Measurements from ENCODE around the gene YY1. TPM values are rescaled to one million over a fixed set of nuclear protein-coding genes. Genes with fewer than 3 reads are reported as not detected.

The YY1 gene
- total and polyA plus RNA-seq, 2 experiments from 2014 or later, result 88.2 to 128 TPM

GRCh38 chr14:100237735-100238418 lies 1.1 kb upstream of the YY1 start:
- ATAC-seq (peak; percentile 39), DNase-seq (ENCODE audit: low spot score) (peak; percentile 83)
- no peak overlapping the region for H2AFZ ChIP-seq
- peaks cover 82% of the 10 kb centered on the region for H3K79me2 ChIP-seq (replicated peaks; ENCODE audit: insufficient read depth)
- peaks cover 29% of the 10 kb centered on the region for H3K4me1 ChIP-seq (ENCODE audit: insufficient read depth)
- H3K4me2 ChIP-seq, result peak overlapping the region; percentile 81
- Mint-ChIP-seq H3K4me1 (peaks cover 44% of the 10 kb centered on the region), H3K27me3 (ENCODE audit: insufficient read depth, low read depth, poor library complexity) (peaks cover 8% of the 10 kb centered on the region), H3K9me3 (peaks cover 3% of the 10 kb centered on the region; the same call in 2 of the 3 replicates), H3K27ac (peak overlapping the region; percentile 95), H3K4me3 (peak overlapping the region; percentile 90), H3K36me3 (ENCODE audit: low read depth) (peaks cover 35% of the 10 kb centered on the region)
- H3K4me3 ChIP-seq, result peak overlapping the region; percentile 75
- peak overlapping the region; percentile 97 for H3K27ac ChIP-seq (ENCODE audit: low read depth)
- H3K36me3 ChIP-seq (ENCODE audit: insufficient read depth), result 0 out of 2 replicates have a peak, but pooled peaks cover 5% of the 10 kb centered on the region
- H3K9me2 ChIP-seq (ENCODE audit: insufficient read depth), result no peaks in the 10 kb centered on the region
- no peak for TF ChIP-seq EZH2phosphoT487 (IDR thresholded peaks at IDR 0.05; ENCODE audit: unreplicated experiment)
- TF ChIP-seq CREB1 (CRISPR knock-in tag; IDR thresholded peaks at IDR 0.05; ENCODE audit: low read depth), result peak; percentile 23; the same call in 1 of the 2 replicates
- TF ChIP-seq EZH2 (IDR thresholded peaks at IDR 0.05; ENCODE audit: low read depth, unreplicated experiment), result no peak
- H3K27me3 ChIP-seq (ENCODE audit: insufficient read depth), result no peaks in the 10 kb centered on the region
- H4K20me1 ChIP-seq (replicated peaks; ENCODE audit: insufficient read depth), result peaks cover 62% of the 10 kb centered on the region
- H3F3A ChIP-seq (replicated peaks; ENCODE audit: low read depth), result peaks cover 12% of the 10 kb centered on the region; the same call in 1 of the 2 replicates

- peaks cover 34% of the 10 kb centered on the region for H3K4me1 ChIP-seq (ENCODE audit: insufficient read depth)
- no peak for TF ChIP-seq EZH2phosphoT487 (IDR thresholded peaks at IDR 0.05; ENCODE audit: unreplicated experiment)
- TF ChIP-seq POLR2AphosphoS5 (IDR thresholded peaks at IDR 0.05; ENCODE audit: low read depth), result no peak
- no peak for TF ChIP-seq ZNF114 (CRISPR knock-in tag; IDR thresholded peaks at IDR 0.05)
- no peak for TF ChIP-seq JUNB (IDR thresholded peaks at IDR 0.05; ENCODE audit: unreplicated experiment)
- no peak for TF ChIP-seq ETS1 (IDR thresholded peaks at IDR 0.05)
- no peak for TF ChIP-seq REST (IDR thresholded peaks at IDR 0.05; ENCODE audit: unreplicated experiment)
- TF ChIP-seq STAT1 (IDR thresholded peaks at IDR 0.05; ENCODE audit: unreplicated experiment), result no peak
- no peak for TF ChIP-seq NANOG (IDR thresholded peaks at IDR 0.05; ENCODE audit: borderline replicate concordance)
- peak overlapping the region; percentile 86 for H3K4me2 ChIP-seq
- peaks cover 68% of the 10 kb centered on the region for H4K20me1 ChIP-seq (replicated peaks; ENCODE audit: insufficient read depth)
- Mint-ChIP-seq H3K9me3 (peaks cover 3% of the 10 kb centered on the region; the same call in 2 of the 3 replicates), H3K27me3 (ENCODE audit: insufficient read depth, low read depth, poor library complexity) (peaks cover 8% of the 10 kb centered on the region), H3K4me3 (peak overlapping the region; percentile 82), H3K36me3 (ENCODE audit: low read depth) (peaks cover 37% of the 10 kb centered on the region), H3K4me1 (peaks cover 47% of the 10 kb centered on the region), H3K27ac (0 out of 2 replicates have a peak overlapping the region, but pooled peaks have one; percentile 72)
- no peaks in the 10 kb centered on the region for H3K9me2 ChIP-seq (ENCODE audit: insufficient read depth)
- H3F3A ChIP-seq (replicated peaks; ENCODE audit: low read depth), result peaks cover 16% of the 10 kb centered on the region; the same call in 1 of the 2 replicates
- DNase-seq (ENCODE audit: low spot score) (no peak), ATAC-seq (no peak)
- H3K27me3 ChIP-seq (ENCODE audit: insufficient read depth), result no peaks in the 10 kb centered on the region
- H3K36me3 ChIP-seq (ENCODE audit: insufficient read depth), result 0 out of 2 replicates have a peak, but pooled peaks cover 5% of the 10 kb centered on the region
- H2AFZ ChIP-seq, result no peak overlapping the region
- H3K4me3 ChIP-seq, result peak overlapping the region; percentile 95
- peaks cover 82% of the 10 kb centered on the region for H3K79me2 ChIP-seq (replicated peaks; ENCODE audit: insufficient read depth)
- peak overlapping the region; percentile 91 for H3K27ac ChIP-seq (ENCODE audit: low read depth)
Measured at GRCh38 chr14:100239211-100239839, 381 bp downstream of the YY1 start.
